ENCODE data around the gene CUX1. TPM values are rescaled to one million over a fixed set of nuclear protein-coding genes. Genes with fewer than 3 reads are reported as not detected.
"Not testable (repeated sequence)": the region's sequence is repeated elsewhere in the genome, so short reads cannot be mapped to it uniquely, and the experiment has no call there.

Gene CUX1
- total RNA-seq, 1 donor = 41.1 TPM

- Histone ChIP-seq H3K4me3 (ENCODE audit: low read length) (no peak overlapping the region), H3K27me3 (ENCODE audit: insufficient read depth, low read length) (no peaks in the 10 kb centered on the region), H3K9me3 (ENCODE audit: low read depth, low read length) (no peaks in the 10 kb centered on the region), H3K4me1 (ENCODE audit: insufficient read depth, low read length) (peaks cover 14% of the 10 kb centered on the region)
Observed at GRCh38 chr7:102030696-102031095, 213.3 kb downstream of the CUX1 start.

GRCh38 chr7:102036958-102037357 lies 219.5 kb downstream of the CUX1 start:
- H3K4me1 ChIP-seq (ENCODE audit: insufficient read depth, low read length) = no peaks in the 10 kb centered on the region
- H3K9me3 ChIP-seq (ENCODE audit: low read depth, low read length) = no peaks in the 10 kb centered on the region
- no peak overlapping the region for H3K4me3 ChIP-seq (ENCODE audit: low read length)
- no peaks in the 10 kb centered on the region for H3K27me3 ChIP-seq (ENCODE audit: insufficient read depth, low read length)

GRCh38 chr7:102039706-102040105 lies 222.3 kb downstream of the CUX1 start:
- no peaks in the 10 kb centered on the region for H3K27me3 ChIP-seq (ENCODE audit: insufficient read depth, low read length)
- peaks cover 2% of the 10 kb centered on the region for H3K4me1 ChIP-seq (ENCODE audit: insufficient read depth, low read length)
- no peaks in the 10 kb centered on the region for H3K9me3 ChIP-seq (ENCODE audit: low read depth, low read length)
- no peak overlapping the region for H3K4me3 ChIP-seq (ENCODE audit: low read length)

GRCh38 chr7:102040569-102040968 lies 223.1 kb downstream of the CUX1 start:
- Histone ChIP-seq H3K4me1 (ENCODE audit: insufficient read depth, low read length) (peaks cover 11% of the 10 kb centered on the region), H3K4me3 (ENCODE audit: low read length) (no peak overlapping the region), H3K27me3 (ENCODE audit: insufficient read depth, low read length) (no peaks in the 10 kb centered on the region), H3K9me3 (ENCODE audit: low read depth, low read length) (no peaks in the 10 kb centered on the region)

GRCh38 chr7:102042016-102042656 lies 224.7 kb downstream of the CUX1 start:
- Histone ChIP-seq H3K27me3 (ENCODE audit: insufficient read depth, low read length) (no peaks in the 10 kb centered on the region), H3K4me1 (ENCODE audit: insufficient read depth, low read length) (peaks cover 19% of the 10 kb centered on the region), H3K4me3 (ENCODE audit: low read length) (no peak overlapping the region), H3K9me3 (ENCODE audit: low read depth, low read length) (no peaks in the 10 kb centered on the region)

- H3K4me1 ChIP-seq (ENCODE audit: insufficient read depth, low read length) = peaks cover 19% of the 10 kb centered on the region
- not testable (repeated sequence) for H3K27me3 ChIP-seq (ENCODE audit: insufficient read depth, low read length); H3K9me3 ChIP-seq (ENCODE audit: low read depth, low read length); H3K4me3 ChIP-seq (ENCODE audit: low read length)
Observed at GRCh38 chr7:102042796-102043195, 225.4 kb downstream of the CUX1 start.

GRCh38 chr7:102044641-102044983 lies 227.2 kb downstream of the CUX1 start:
- no peaks in the 10 kb centered on the region for H3K27me3 ChIP-seq (ENCODE audit: insufficient read depth, low read length)
- H3K4me3 ChIP-seq (ENCODE audit: low read length) = no peak overlapping the region
- peaks cover 19% of the 10 kb centered on the region for H3K4me1 ChIP-seq (ENCODE audit: insufficient read depth, low read length)
- H3K9me3 ChIP-seq (ENCODE audit: low read depth, low read length) = no peaks in the 10 kb centered on the region

- Histone ChIP-seq H3K4me3 (ENCODE audit: low read length) (no peak overlapping the region), H3K4me1 (ENCODE audit: insufficient read depth, low read length) (peaks cover 19% of the 10 kb centered on the region), H3K9me3 (ENCODE audit: low read depth, low read length) (no peaks in the 10 kb centered on the region), H3K27me3 (ENCODE audit: insufficient read depth, low read length) (no peaks in the 10 kb centered on the region)
Observed at GRCh38 chr7:102044984-102045673, 227.7 kb downstream of the CUX1 start.

GRCh38 chr7:102045681-102046372 lies 228.4 kb downstream of the CUX1 start:
- Histone ChIP-seq H3K4me3 (ENCODE audit: low read length) (no peak overlapping the region), H3K4me1 (ENCODE audit: insufficient read depth, low read length) (peaks cover 19% of the 10 kb centered on the region), H3K9me3 (ENCODE audit: low read depth, low read length) (no peaks in the 10 kb centered on the region), H3K27me3 (ENCODE audit: insufficient read depth, low read length) (no peaks in the 10 kb centered on the region)

GRCh38 chr7:102046373-102047117 lies 229.1 kb downstream of the CUX1 start:
- Histone ChIP-seq H3K4me1 (ENCODE audit: insufficient read depth, low read length) (peaks cover 19% of the 10 kb centered on the region), H3K9me3 (ENCODE audit: low read depth, low read length) (no peaks in the 10 kb centered on the region), H3K4me3 (ENCODE audit: low read length) (no peak overlapping the region), H3K27me3 (ENCODE audit: insufficient read depth, low read length) (no peaks in the 10 kb centered on the region)

GRCh38 chr7:102047167-102047566 lies 229.7 kb downstream of the CUX1 start:
- Histone ChIP-seq H3K9me3 (ENCODE audit: low read depth, low read length) (no peaks in the 10 kb centered on the region), H3K4me3 (ENCODE audit: low read length) (no peak overlapping the region), H3K4me1 (ENCODE audit: insufficient read depth, low read length) (peaks cover 19% of the 10 kb centered on the region), H3K27me3 (ENCODE audit: insufficient read depth, low read length) (no peaks in the 10 kb centered on the region)

- Histone ChIP-seq H3K9me3 (ENCODE audit: low read depth, low read length) (no peaks in the 10 kb centered on the region), H3K4me1 (ENCODE audit: insufficient read depth, low read length) (peaks cover 16% of the 10 kb centered on the region), H3K27me3 (ENCODE audit: insufficient read depth, low read length) (no peaks in the 10 kb centered on the region), H3K4me3 (ENCODE audit: low read length) (no peak overlapping the region)
Observed at GRCh38 chr7:102049765-102050164, 232.3 kb downstream of the CUX1 start.

- no peak overlapping the region for H3K4me3 ChIP-seq (ENCODE audit: low read length)
- H3K4me1 ChIP-seq (ENCODE audit: insufficient read depth, low read length) = peaks cover 4% of the 10 kb centered on the region
- H3K9me3 ChIP-seq (ENCODE audit: low read depth, low read length) = no peaks in the 10 kb centered on the region
- no peaks in the 10 kb centered on the region for H3K27me3 ChIP-seq (ENCODE audit: insufficient read depth, low read length)
Observed at GRCh38 chr7:102050864-102051460, 233.5 kb downstream of the CUX1 start.

- H3K9me3 ChIP-seq (ENCODE audit: low read depth, low read length); H3K4me1 ChIP-seq (ENCODE audit: insufficient read depth, low read length); H3K27me3 ChIP-seq (ENCODE audit: insufficient read depth, low read length); H3K4me3 ChIP-seq (ENCODE audit: low read length): not testable (repeated sequence)
Observed at GRCh38 chr7:102051736-102052135, 234.3 kb downstream of the CUX1 start.

- no peaks in the 10 kb centered on the region for H3K27me3 ChIP-seq (ENCODE audit: insufficient read depth, low read length)
- no peaks in the 10 kb centered on the region for H3K9me3 ChIP-seq (ENCODE audit: low read depth, low read length)
- H3K4me1 ChIP-seq (ENCODE audit: insufficient read depth, low read length) = no peaks in the 10 kb centered on the region
- no peak overlapping the region for H3K4me3 ChIP-seq (ENCODE audit: low read length)
Observed at GRCh38 chr7:102054158-102054557, 236.7 kb downstream of the CUX1 start.

All from mononuclear cell (primary cell).